GM19395 (cell line): ENCODE data around the gene BRD9.
"Not testable (repeated sequence)": the region's sequence is repeated elsewhere in the genome, so short reads cannot be mapped to it uniquely, and the experiment has no call there.

ENCODE experiments used
- ATAC-seq: cut with Tn5 transposase; IDR thresholded peaks from one replicate; pipeline ENCODE4 v1.9.1; 2021; ENCODE audit warnings: mild to moderate bottlenecking, moderate library complexity; ENCODE audit not compliant: unreplicated experiment

The BRD9 gene

DNA sequence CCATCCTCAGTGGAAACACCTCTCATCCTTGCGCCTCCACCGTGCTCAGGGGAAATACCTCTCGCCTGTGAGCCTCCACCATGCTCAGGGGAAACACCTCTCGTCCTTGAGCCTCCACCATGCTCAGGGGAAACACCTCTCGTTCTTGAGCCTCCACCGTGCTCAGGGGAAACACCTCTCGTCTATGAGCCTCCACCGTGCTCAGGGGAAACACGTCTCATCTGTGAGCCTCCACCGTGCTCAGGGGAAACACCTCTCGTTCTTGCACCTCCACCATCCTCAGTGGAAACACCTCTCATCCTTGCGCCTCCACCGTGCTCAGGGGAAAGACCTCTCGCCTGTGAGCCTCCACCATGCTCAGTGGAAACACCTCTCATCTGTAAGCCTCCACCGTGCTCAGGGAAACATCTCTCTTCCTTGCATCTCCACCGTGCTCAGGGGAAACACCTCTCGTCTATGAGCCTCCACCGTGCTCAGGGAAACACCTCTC is 46.0 kb downstream of the BRD9 start:
- not testable (repeated sequence) for ATAC-seq

DNA sequence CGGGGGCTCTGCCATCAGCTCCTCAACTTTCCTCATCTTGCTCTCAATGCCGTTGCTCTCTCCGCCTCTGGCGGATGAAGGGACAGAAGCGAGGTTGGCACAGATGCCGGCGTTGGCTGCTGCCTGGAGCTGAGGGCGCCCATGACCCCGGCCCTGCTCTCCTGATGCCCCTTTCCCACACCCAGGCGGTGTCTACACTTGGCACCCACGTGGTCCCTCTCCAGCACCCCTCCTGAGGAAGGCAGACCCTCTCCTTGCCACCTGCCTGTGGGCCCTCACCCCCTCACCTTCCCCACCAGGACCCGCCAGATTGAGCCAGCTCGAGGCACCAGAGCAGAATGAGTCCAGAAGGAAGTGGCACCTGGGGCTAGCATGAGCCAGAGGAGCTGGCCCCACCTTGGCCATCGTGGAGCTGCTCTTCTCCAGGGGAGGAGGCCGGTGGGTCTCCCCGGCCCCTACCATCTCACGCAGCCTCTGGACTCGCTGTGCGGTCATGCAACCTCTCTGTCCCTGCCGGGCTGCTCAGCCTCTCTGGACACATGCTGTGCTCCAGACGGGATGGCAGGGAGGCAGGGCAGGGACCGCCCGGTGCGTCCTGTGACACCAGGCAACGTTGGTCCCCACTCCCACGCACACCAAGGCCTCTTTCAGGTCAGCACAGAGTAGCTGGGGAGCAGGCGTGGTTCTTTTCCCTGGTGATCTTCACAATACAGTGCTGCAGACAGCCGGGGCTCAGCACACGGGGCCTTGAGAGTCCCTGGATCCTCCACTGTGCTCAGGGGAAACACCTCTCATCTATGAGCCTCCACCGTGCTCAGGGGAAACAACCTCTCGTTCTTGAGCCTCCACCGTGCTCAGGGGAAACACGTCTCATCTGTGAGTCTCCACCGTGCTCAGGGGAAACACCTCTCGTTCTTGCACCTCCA is 46.7 kb downstream of the BRD9 start:
- ATAC-seq, result not testable (repeated sequence)

DNA sequence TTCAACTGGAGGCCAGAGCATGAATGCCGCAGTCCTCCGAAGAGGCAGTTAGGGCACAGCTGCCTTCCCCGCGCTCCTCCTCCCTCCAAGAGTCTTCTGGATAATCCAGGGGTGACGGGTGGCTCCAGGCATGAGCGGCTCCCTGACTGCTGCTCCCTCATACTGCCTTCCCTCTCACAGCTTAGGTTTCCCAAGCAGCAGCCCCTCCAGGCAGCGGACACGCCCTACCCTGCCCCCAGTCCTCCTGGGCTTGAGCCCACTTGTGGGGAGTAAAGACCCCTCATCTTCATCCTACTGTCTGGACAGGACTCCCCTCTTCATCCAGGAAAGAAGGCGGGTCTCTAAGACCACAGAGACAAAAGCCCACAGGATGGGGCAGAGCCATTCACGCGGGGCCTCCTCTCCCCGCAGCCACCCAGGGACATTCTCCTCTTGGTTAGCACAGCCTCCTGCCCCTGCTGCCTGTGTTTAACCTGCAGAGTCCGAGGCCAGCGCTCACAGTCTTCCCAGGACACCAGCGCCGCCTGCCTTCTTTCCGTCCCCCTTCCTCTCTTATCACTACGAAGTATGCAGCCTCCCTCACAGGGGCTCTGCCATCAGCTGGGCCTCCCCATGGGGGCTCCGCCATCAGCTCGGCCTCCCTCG is 47.4 kb downstream of the BRD9 start:
- ATAC-seq, result not testable (repeated sequence)

DNA sequence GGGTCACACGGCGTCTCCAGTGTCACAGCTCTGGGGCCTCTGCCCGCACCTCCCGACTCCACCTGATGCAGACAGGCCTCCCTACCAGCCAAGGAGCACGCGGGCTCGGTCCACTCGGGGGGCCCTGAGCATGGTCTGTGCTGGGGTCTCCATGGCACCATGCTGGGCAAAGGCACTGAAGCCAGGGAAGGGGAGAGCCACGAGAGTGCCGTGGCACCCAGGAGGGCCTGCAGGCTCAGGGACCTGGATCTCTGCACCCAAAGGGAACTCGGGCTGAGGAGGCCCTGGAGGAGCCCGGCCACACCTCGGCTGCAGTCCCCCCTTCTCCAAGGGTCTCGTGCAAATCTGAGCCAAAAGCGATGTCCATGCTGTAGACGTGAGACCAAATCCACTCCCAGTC is 48.2 kb downstream of the BRD9 start:
- ATAC-seq, result not testable (repeated sequence)

DNA sequence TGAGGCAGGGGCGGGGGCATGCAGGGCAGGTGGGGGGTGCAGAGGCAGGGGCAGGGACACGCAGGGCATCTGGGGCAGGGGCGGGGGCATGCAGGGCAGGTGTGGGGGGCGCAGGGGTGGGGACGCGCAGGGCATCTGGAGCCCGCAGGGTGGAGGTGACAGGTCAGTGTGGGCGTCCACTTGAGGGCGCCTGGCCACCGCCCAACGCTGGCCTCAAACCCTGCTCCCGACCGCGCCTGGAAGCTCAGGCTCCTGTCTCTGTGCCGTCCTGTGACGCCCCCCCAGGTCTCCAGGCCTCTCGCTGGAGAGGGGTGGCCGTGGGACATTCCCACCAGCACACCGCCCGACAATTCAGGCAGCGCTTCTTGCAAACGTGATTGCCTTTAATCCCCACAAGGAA is 48.7 kb downstream of the BRD9 start:
- ATAC-seq, result not testable (repeated sequence)

DNA sequence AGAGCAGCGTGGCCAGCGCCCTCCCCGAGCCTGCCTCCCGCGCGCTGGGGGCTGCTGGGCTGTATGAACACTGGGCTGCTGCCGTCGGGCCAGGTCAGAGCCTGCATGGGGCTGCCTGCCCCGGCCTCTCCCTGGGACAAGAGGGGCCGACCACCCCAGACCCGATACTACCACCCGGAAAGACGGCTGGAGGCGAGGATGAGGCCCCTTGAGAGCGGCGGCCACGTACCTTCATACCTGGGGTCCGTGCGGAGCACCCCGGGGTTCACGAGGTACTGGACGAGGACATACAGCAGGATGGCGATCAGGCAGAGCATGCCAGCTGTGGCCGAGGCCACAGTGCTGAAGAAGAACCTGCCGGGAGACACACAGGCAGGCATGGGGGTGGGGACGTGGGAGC is 49.2 kb downstream of the BRD9 start:
- not testable (repeated sequence) for ATAC-seq

DNA sequence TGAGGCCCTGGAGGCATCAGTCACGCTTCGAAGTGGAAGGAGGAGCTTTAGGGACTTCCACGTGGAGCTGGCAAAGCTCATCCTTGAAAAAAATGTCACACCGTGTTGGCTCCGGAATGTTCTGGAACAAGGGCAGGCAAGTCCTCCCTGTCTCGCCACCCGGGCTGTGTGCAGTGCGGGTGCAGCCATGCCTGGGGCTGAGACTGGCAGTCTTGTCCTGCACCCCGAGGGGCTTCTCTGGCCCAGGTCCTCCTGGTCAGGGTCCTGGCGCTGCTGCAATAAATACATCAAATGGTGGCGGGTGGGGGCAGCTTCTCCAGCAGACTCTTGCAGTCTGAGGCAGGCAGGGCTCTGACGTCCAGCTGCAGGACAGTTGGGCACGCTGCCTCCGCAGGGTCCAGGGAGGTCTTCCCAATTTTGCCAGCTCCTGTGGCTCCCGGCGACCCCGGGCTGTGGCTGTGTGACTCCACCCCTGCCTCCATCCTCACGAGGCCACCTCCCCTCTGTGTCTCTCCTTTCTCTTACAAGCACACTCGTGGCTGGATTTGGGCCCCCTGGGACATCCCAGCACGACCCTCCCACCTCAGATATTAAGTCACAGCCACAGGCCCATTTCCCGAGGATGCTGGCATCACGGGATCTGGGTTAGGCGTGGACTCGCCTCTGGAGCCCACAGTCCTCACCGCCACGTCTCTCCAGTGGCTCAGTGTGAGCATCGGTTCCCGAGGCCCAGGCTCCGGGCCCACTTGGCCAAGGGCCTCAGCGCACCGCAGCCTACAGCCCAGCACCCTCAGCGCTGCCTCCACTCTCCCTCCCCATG is 50.0 kb downstream of the BRD9 start:
- ATAC-seq, result not testable (repeated sequence)

DNA sequence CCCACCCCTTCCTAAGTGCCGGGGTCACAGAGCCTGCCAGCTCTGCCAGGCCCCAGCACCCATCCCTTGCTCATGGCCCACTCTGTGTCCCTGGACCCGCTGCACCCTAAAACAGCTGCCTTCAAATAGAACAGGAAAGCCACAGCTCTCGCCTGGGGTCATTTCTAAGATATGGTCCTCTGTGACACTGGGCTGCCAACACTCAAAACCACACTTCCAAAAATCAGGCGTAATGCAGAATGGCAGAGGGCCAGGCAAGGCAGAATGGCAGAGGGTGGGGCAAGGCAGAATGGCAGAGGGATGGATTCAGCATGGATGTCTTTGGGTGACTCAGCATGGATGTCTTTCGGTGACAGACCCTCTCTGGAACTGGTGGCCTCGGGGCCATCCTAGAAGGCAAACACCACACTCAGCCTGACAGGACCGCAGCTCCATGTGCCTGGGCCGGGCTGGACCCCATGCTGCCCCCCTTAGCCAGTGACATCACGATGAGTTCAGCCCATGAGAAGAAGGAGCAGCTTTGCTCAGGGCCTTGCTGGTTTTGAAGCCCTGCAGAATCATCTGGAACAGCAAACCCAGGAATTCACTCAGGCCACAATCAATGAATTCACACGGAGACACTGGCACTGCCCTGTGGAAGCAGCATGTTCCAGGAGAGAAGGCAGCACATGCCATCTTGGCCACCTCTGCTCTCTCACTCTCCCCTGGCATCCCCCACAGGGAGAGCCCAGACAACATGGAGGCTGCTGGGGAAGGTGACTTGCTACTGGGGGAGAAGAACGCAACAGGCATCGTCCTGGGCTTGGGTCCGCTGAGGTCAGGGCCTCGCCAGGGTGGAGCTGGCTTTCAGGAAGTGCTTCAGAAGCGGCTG is 50.8 kb downstream of the BRD9 start:
- not testable (repeated sequence) for ATAC-seq

DNA sequence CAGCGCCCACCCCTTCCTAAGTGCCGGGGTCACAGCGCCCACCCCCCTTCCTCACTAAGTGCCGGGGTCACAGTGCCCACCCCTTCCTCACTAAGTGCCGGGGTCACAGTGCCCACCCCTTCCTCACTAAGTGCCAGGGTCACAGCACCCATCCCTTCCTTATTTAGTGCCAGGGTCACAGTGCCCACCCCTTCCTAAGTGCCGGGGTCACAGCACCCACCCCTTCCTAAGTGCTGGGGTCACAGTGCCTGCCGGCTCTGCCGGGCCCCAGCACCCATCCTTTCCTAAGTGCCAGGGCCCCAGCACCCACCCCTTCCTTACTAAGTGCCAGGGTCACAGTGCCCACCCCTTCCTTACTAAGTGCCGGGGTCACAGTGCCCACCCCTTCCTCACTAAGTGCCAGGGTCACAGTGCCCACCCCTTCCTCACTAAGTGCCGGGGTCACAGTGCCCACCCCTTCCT is 51.6 kb downstream of the BRD9 start:
- ATAC-seq, result not testable (repeated sequence)

DNA sequence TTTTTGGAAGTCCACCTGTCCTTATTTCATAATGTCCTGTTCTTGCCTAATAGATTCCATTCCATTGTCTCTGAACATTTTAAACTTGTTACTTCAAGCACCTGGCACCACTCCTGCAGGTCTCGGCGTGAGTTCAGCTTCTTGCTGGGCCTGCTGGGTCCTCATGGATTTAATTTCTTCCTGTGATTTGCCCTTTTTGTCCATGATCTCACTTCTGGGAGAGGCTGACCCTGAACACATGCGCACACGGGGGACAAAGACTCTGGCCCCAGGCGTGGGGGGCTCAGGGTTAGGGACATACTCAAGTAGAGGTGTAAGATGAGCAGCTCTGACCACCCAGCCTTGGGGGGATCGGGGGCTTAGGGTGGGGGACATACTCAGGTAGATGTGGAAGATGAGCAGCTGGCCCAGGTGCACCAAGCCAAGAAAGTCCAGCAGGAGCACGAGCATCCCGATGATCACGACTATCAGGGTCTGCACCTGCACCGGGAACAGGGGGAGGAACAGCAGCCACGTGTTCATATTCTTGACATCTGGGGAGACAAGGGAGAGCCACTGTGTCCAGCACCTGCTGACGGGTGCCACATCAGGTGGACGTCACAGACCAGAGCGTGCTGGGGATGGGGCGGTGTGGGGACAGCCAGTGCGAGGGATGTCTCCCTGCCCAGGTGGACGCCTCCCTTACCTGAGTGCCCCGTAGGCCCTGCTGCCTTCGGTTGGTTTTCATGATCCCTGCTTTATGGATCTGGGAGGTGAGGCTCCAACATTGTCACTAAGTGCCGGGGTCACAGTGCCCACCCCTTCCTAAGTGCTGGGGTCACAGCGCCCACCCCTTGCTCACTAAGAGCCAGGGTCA is 52.3 kb downstream of the BRD9 start:
- ATAC-seq, result not testable (repeated sequence)

DNA sequence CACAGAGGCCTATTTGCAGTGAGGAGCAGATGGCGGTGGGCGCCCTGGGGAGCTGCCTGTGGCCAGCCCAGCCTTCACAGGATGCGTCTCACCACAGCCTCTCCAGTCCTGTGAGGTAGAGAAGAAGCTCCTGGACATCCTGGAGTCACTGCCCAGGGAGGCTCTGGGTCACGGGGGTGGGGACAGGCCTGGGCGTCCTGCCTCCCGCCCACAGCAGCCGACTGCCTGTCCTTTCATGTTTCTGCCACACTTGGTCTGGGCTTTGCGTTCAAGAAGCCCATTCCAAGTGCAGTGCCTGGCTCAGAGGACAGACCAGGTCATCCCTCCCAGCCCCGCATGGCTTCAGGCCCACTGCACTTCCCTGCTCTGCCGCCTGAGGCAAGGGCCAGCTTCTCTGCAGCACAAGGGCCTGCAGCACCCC is 54.2 kb downstream of the BRD9 start:
- ATAC-seq, result not testable (repeated sequence)

DNA sequence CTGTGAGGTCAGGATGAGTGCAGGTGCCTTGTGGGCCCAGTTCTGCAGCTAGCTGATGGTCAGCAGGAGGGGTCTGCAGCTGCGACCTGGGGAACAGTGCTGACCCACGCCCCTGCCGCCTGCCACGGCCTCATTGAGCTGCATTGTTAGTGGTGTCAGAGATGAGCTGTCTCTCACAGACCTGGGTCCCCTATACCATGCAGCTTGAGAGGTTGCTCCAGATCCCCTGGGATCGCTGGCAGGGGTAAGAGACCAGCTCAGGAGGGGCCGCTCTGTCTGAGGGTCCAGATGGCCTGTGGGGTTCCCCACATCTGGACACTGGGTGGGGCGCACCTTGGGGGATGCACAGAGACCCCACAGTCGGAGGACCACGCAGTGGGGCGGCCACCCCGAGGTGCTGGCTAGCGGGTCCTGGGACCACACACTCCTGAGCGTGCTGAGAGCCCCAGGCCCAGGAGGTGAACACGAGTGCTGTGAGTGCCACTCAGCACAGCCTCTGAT is 54.9 kb downstream of the BRD9 start:
- ATAC-seq, result not testable (repeated sequence)

DNA sequence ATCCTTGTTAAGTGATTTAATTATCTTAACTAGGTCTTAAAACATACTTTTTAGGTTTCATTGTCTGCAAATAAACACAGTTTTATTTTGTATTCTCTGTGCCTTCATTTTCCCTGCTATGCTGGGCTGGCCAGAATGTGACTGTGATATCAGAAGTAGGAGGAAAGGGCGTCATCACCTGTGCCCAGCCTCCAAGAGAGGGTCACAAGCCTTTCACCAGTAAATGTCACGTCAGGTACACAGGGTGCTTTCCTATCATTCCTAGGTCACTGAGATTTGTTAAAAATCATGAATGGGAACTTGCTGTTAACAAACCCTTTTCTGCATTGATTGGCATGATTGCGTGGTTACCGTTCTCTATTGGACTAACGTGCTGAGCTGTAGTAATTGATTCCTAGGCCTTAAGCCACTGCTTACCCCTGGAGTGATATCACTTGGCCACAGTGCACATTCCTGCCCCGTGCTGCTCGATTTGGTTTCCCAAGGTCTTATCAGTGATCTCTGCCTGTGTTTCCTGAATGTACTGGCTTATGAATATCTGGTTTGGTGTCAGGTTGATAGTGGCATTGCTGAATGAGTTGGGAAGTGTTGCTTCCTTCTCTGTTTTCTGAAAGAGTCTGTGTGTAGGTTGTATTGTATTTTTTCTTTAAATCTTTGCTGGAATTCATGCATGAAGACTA is 56.5 kb downstream of the BRD9 start:
- ATAC-seq, result not testable (repeated sequence)

DNA sequence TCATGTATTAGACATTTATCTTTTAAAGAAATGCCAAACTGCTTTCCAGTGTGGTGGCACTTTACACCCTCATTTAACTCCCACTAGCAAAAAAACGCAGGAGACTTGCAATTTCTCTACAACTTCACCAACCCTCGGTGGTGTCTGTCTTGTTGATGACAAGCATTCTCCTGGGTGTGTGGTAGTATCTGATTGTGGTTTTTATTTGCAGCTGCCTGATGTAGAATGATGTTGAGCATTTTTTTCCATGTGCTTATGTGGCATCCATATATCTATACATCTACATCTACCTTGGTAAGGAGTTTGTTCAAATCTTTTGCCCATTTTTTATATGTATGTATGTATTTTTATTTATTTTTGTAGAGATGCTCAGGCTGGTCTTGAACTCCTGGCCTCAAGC is 58.6 kb downstream of the BRD9 start:
- not testable (repeated sequence) for ATAC-seq

DNA sequence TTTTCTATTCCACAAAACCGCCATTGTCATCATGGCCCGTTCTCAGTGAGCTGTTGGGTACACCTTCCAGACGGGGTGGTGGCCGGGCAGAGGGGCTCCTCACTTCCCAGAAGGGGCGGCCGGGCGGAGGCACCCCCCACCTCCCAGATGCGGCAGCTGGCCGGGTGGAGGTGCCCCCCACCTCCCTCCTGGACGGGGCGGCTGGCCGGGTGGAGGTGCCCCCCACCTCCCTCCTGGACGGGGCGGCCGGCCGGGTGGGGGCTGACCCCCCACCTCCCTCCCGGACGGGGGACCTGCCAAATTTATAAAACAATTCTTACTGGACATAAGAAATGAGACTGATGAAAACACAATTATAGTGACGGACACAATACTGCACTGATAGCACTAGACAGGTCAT is 64.4 kb downstream of the BRD9 start:
- not testable (repeated sequence) for ATAC-seq

DNA sequence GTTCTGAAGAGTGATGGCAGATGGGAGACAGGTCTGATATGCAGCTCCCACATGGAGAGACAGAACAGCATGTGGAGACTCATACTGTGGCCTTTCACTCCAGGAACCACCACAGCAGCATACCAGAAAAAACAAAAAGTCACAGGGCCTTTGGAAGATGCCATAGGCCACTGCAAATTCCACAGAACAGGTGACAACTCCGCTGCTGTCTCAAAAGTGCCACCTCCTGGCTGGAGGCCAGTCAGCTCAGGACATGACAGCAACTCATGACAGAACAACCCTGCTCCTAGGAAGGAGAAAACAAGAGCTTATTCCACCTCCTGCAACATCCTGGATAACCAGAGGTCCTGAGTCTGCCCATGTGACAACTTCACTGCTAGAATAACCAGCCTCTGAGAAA is 67.1 kb downstream of the BRD9 start:
- ATAC-seq, result not testable (repeated sequence)

DNA sequence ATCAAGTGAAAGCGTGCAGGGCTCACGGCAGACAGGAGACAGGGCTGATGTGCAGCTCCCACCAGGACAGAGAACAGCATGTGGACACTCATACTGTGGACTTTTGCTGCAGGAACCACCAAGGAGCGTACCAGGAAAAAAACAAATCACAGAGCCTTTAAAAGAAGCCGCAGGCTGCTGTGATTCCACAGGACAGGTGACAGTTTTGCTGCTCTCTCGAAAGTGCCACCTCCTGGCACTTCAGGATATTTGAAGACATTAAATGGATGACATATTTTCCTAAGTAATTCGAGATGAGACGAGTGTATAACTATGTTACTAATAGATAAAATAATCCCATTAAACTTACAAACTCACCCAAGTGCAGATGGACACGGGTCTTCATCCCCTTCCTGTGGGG is 71.1 kb downstream of the BRD9 start:
- no peak for ATAC-seq

DNA sequence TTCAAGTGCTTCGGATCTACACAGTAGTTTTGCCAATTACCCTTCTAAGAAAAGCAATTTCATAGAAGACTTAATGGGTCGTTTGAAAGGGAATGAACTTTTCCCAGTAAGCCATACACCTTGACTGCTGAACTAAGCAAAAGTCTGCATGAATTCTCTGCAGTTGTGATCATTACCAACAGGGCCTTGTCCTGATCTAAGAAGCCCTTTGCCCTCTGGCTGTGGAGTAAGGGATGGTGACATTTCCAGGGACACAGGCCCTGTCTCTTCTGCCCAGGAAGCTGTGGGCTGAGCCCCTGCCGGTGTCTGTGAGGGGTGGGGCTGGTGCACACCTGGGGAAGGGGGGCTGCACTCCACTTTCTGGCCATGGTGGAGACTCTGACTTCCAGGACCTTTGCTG is 72.4 kb downstream of the BRD9 start:
- ATAC-seq, result no peak
